ENCODE results near the gene PNPLA1. TPM values are rescaled to one million over a fixed set of nuclear protein-coding genes. Genes with fewer than 3 reads are reported as not detected.

PNPLA1 gene
- total RNA-seq, 1 donor from 2014 or later: not detected

- no peak overlapping the region for H3K27ac Mint-ChIP-seq
- intact Hi-C loops (cut with micrococcal nuclease): loop anchor here (1.0 kb wide), 1 partner anchor 19 kb away; no protein-coding TSS in a partner anchor
- peak overlapping the region; percentile 51 for H3K4me3 Mint-ChIP-seq
- no peaks in the 10 kb centered on the region for H3K9me3 Mint-ChIP-seq
- peak; percentile 59 for DNase-seq (ENCODE audit: low spot score)
- peaks cover 17% of the 10 kb centered on the region for H3K4me1 Mint-ChIP-seq (ENCODE audit: low read depth)
- no peaks in the 10 kb centered on the region for H3K36me3 Mint-ChIP-seq (ENCODE audit: low read depth)
- H3K27me3 Mint-ChIP-seq (ENCODE audit: insufficient read depth): peaks cover 27% of the 10 kb centered on the region
Measured at GRCh38 chr6:36340618-36341454, 71.0 kb downstream of the PNPLA1 start.

DNA sequence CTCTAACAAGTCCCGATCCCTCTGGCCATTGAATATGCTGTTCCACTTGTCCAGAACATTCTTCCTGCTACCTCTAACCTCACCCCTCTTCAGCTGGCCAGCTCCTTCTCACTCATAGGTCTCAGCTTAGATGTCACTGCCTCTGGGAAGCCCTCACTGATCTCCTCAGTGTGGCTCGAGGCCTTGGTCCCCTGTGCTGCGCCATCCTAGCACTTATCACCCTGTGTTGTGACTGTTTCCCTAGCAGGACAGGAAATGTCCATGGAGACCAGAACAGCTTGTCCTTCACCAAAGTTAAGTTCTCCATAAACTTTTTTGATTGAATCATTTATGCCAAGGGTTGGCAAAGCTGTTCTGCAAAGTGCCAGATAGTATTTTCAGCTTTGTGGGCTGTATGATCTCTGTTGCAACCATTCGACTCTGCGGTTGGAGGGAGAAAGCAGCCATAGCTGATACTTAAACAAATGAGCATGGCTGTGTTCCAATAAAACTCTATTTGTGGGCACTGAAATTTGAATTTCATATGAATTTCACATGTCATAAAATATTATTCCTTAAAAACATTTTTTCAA is 73.3 kb downstream of the PNPLA1 start:
- Mint-ChIP-seq H3K27ac (no peak overlapping the region), H3K9me3 (no peaks in the 10 kb centered on the region), H3K36me3 (ENCODE audit: low read depth) (no peaks in the 10 kb centered on the region), H3K27me3 (ENCODE audit: insufficient read depth) (peaks cover 29% of the 10 kb centered on the region), H3K4me3 (no peak overlapping the region), H3K4me1 (ENCODE audit: low read depth) (peaks cover 10% of the 10 kb centered on the region)
- no peak for DNase-seq (ENCODE audit: low spot score)
- intact Hi-C loops (cut with micrococcal nuclease): no loop called here

GRCh38 chr6:36345681-36346466 is 76.0 kb downstream of the PNPLA1 start:
- no peak for DNase-seq (ENCODE audit: low spot score)
- Mint-ChIP-seq H3K4me3 (no peak overlapping the region), H3K36me3 (ENCODE audit: low read depth) (no peaks in the 10 kb centered on the region), H3K4me1 (ENCODE audit: low read depth) (peaks cover 7% of the 10 kb centered on the region), H3K27me3 (ENCODE audit: insufficient read depth) (peaks cover 38% of the 10 kb centered on the region), H3K27ac (no peak overlapping the region), H3K9me3 (no peaks in the 10 kb centered on the region)
- intact Hi-C loops (cut with micrococcal nuclease): no loop called here

GRCh38 chr6:36346486-36347273 is 76.8 kb downstream of the PNPLA1 start:
- Mint-ChIP-seq H3K27ac (no peak overlapping the region), H3K4me1 (ENCODE audit: low read depth) (peaks cover 5% of the 10 kb centered on the region), H3K36me3 (ENCODE audit: low read depth) (no peaks in the 10 kb centered on the region), H3K9me3 (no peaks in the 10 kb centered on the region), H3K27me3 (ENCODE audit: insufficient read depth) (peaks cover 33% of the 10 kb centered on the region), H3K4me3 (no peak overlapping the region)
- intact Hi-C loops (cut with micrococcal nuclease): no loop called here
- no peak for DNase-seq (ENCODE audit: low spot score)

GRCh38 chr6:36347621-36348020 is 77.8 kb downstream of the PNPLA1 start:
- no peak overlapping the region for H3K27ac Mint-ChIP-seq
- H3K9me3 Mint-ChIP-seq: peaks cover 3% of the 10 kb centered on the region
- peaks cover 28% of the 10 kb centered on the region for H3K27me3 Mint-ChIP-seq (ENCODE audit: insufficient read depth)
- no peak overlapping the region for H3K4me3 Mint-ChIP-seq
- H3K4me1 Mint-ChIP-seq (ENCODE audit: low read depth): no peaks in the 10 kb centered on the region
- no peaks in the 10 kb centered on the region for H3K36me3 Mint-ChIP-seq (ENCODE audit: low read depth)
- no peak for DNase-seq (ENCODE audit: low spot score)
- intact Hi-C loops (cut with micrococcal nuclease): no loop called here

DNA sequence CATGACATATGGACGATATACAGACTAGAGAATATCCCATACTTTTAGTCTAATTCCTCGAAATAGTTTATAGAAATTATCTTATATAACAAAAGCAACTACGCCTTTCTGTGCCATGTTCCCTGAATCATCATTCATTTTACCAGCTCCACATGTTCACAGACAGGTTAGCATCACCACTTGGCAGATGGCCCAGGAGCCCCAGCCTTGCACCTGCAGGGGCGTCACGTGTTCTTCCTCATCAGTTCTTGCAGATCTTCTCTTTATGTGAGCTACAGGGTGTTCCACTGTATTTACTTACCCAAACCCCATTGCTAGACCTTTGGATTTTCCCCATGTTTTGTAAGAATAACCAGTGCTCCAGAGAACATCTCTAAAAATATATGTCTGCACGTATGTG is 79.4 kb downstream of the PNPLA1 start:
- Mint-ChIP-seq H3K9me3 (peaks cover 10% of the 10 kb centered on the region), H3K27me3 (ENCODE audit: insufficient read depth) (peaks cover 39% of the 10 kb centered on the region), H3K36me3 (ENCODE audit: low read depth) (peaks cover 2% of the 10 kb centered on the region), H3K27ac (no peak overlapping the region), H3K4me3 (no peak overlapping the region), H3K4me1 (ENCODE audit: low read depth) (no peaks in the 10 kb centered on the region)
- intact Hi-C loops (cut with micrococcal nuclease): no loop called here
- DNase-seq (ENCODE audit: low spot score): no peak

GRCh38 chr6:36350082-36350481 is 80.2 kb downstream of the PNPLA1 start:
- H3K4me3 Mint-ChIP-seq: no peak overlapping the region
- peaks cover 2% of the 10 kb centered on the region for H3K36me3 Mint-ChIP-seq (ENCODE audit: low read depth)
- H3K27me3 Mint-ChIP-seq (ENCODE audit: insufficient read depth): peaks cover 46% of the 10 kb centered on the region
- no peaks in the 10 kb centered on the region for H3K4me1 Mint-ChIP-seq (ENCODE audit: low read depth)
- peaks cover 10% of the 10 kb centered on the region for H3K9me3 Mint-ChIP-seq
- H3K27ac Mint-ChIP-seq: no peak overlapping the region
- intact Hi-C loops (cut with micrococcal nuclease): no loop called here
- DNase-seq (ENCODE audit: low spot score): no peak

DNA sequence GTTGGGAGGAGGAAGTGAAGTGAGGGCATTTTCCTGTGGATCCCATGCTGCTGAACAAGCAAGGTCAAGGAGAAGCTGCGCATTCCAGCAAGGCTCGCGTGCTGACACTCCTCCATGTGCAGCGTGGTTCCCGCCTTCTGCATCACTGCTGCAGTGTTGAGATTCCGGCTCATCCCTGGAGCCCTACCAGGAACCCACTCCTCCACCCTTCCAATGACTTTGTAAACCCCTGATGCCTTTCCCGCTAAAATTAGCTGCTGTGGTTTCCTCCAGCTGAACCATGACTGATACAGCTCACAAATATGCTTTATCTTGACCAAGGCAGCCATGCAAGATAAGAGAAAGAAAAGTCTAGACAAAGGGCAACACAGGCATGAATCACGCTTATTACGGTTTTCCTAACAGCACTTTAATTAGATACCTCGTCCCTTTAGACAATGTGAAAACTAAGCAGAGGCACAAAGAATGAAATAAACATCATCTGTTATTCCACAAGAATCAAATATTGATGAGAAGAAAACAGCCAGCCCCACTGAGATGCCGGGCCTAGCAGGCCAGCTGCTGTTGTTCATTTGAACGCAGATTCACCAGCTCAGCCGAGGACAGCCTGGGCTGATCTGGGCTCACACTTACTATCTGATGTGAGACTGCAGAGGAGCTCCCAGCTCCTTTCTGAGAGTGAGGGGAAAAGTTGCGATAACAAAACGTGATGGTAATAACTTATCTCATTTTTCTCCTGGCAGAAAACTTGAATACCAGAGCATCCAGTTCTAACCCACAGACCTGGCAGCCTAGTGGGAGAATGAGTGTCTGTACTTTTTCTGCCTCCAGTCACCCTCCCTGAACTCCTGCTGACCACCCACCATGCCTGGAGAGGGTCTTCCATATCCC is 81.1 kb downstream of the PNPLA1 start:
- H3K4me3 Mint-ChIP-seq: no peak overlapping the region
- H3K4me1 Mint-ChIP-seq (ENCODE audit: low read depth): peaks cover 6% of the 10 kb centered on the region
- intact Hi-C loops (cut with micrococcal nuclease): no loop called here
- no peak overlapping the region for H3K27ac Mint-ChIP-seq
- peaks cover 52% of the 10 kb centered on the region for H3K27me3 Mint-ChIP-seq (ENCODE audit: insufficient read depth)
- peaks cover 10% of the 10 kb centered on the region for H3K9me3 Mint-ChIP-seq
- H3K36me3 Mint-ChIP-seq (ENCODE audit: low read depth): peaks cover 2% of the 10 kb centered on the region
- no peak for DNase-seq (ENCODE audit: low spot score)

- intact Hi-C loops (cut with micrococcal nuclease): no loop called here
- Mint-ChIP-seq H3K9me3 (peaks cover 10% of the 10 kb centered on the region), H3K27me3 (ENCODE audit: insufficient read depth) (peaks cover 52% of the 10 kb centered on the region), H3K4me3 (no peak overlapping the region), H3K36me3 (ENCODE audit: low read depth) (peaks cover 2% of the 10 kb centered on the region), H3K4me1 (ENCODE audit: low read depth) (peaks cover 16% of the 10 kb centered on the region), H3K27ac (no peak overlapping the region)
- DNase-seq (ENCODE audit: low spot score): no peak
Measured at GRCh38 chr6:36352477-36353157, 82.8 kb downstream of the PNPLA1 start.

GRCh38 chr6:36353411-36353915 is 83.6 kb downstream of the PNPLA1 start:
- no peak for DNase-seq (ENCODE audit: low spot score)

GRCh38 chr6:36355819-36356218 is 86.0 kb downstream of the PNPLA1 start:
- no peak overlapping the region for H3K4me3 Mint-ChIP-seq
- H3K27me3 Mint-ChIP-seq (ENCODE audit: insufficient read depth): peaks cover 40% of the 10 kb centered on the region
- H3K9me3 Mint-ChIP-seq: peaks cover 10% of the 10 kb centered on the region
- no peak for DNase-seq (ENCODE audit: low spot score)
- H3K4me1 Mint-ChIP-seq (ENCODE audit: low read depth): peaks cover 38% of the 10 kb centered on the region
- peaks cover 2% of the 10 kb centered on the region for H3K36me3 Mint-ChIP-seq (ENCODE audit: low read depth)
- intact Hi-C loops (cut with micrococcal nuclease): no loop called here
- H3K27ac Mint-ChIP-seq: peak overlapping the region; percentile 50

More at GRCh38 chr6:36353411-36353915, 83.6 kb downstream of the PNPLA1 start:
- Mint-ChIP-seq H3K4me1 (ENCODE audit: low read depth) (peaks cover 25% of the 10 kb centered on the region), H3K27ac (no peak overlapping the region), H3K27me3 (ENCODE audit: insufficient read depth) (peaks cover 50% of the 10 kb centered on the region), H3K9me3 (peaks cover 10% of the 10 kb centered on the region), H3K4me3 (no peak overlapping the region), H3K36me3 (ENCODE audit: low read depth) (peaks cover 2% of the 10 kb centered on the region)
- intact Hi-C loops (cut with micrococcal nuclease): no loop called here

All from activated T-helper 1 cell treated with anti-CD3 and anti-CD28 coated beads, Interleukin-12 subunit alpha, Interleukin-12 subunit beta, Interleukin-2, Interleukin-4 antibody, amounts not matched to agents 30 ng/mL and 10 ng/mL and 1 ng/mL, durations not matched to agents 14 hours and 24 hours and 36 hours (primary cell).